Loucy (cell line): ENCODE measurements around the gene DOK7.

Experiments
- EZH2phosphoT487 ChIP-seq: fragments of 200-600 bp; IDR thresholded peaks from 2 replicates; pipeline ENCODE4 v1.6.1; 2018; ENCODE audit warnings: antibody characterized with exemption, mild to moderate bottlenecking, moderate library complexity, borderline replicate concordance
- TF ChIP-seq, protein P1 (sequence below): fragments of 200-600 bp; sonication (generic); conservative IDR thresholded peaks from 2 replicates; pipeline ENCODE4 v1.5.1; 2014; ENCODE audit warnings: mild to moderate bottlenecking, antibody characterized with exemption, low read length

DNA sequence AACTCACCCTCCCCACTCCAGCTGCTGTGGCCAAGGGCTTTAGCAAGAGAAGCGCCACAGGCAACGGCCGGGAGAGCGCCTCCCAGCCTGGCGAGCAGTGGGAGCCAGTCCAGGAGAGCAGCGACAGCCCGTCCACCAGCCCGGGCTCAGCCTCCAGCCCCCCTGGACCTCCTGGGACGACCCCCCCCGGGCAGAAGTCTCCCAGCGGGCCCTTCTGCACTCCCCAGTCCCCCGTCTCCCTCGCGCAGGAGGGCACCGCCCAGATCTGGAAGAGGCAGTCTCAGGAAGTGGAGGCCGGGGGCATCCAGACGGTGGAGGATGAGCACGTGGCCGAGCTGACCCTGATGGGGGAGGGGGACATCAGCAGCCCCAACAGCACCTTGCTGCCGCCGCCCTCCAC is 32.6 kb upstream of the DOK7 start:
- TF ChIP-seq, protein P1, sequence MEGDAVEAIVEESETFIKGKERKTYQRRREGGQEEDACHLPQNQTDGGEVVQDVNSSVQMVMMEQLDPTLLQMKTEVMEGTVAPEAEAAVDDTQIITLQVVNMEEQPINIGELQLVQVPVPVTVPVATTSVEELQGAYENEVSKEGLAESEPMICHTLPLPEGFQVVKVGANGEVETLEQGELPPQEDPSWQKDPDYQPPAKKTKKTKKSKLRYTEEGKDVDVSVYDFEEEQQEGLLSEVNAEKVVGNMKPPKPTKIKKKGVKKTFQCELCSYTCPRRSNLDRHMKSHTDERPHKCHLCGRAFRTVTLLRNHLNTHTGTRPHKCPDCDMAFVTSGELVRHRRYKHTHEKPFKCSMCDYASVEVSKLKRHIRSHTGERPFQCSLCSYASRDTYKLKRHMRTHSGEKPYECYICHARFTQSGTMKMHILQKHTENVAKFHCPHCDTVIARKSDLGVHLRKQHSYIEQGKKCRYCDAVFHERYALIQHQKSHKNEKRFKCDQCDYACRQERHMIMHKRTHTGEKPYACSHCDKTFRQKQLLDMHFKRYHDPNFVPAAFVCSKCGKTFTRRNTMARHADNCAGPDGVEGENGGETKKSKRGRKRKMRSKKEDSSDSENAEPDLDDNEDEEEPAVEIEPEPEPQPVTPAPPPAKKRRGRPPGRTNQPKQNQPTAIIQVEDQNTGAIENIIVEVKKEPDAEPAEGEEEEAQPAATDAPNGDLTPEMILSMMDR = no peak
- no peak for TF ChIP-seq EZH2phosphoT487
